Testis (tissue), 2 donors: ENCODE data around the gene PLB1.

Experiments
- POLR2A ChIP-seq: fragments of 450-650 bp; IDR thresholded peaks from one replicate; pipeline ENCODE4 v1.6.1; 2017; ENCODE audit warnings: antibody characterized with exemption, mild to moderate bottlenecking, moderate library complexity
- TF ChIP-seq, protein P1 (sequence below), 3 experiments: fragments of 450-650 bp in 2 of 3; fragments of 200-600 bp in 1 of 3; sonication (generic) in 1 of 3; IDR thresholded peaks; one replicate each; pipeline ENCODE4 v1.5.1; 2016 to 2019; ENCODE audit warnings: antibody characterized with exemption in 3 of 3, mild to moderate bottlenecking in 2 of 3, moderate library complexity in 1 of 3

- TF ChIP-seq, protein P1, sequence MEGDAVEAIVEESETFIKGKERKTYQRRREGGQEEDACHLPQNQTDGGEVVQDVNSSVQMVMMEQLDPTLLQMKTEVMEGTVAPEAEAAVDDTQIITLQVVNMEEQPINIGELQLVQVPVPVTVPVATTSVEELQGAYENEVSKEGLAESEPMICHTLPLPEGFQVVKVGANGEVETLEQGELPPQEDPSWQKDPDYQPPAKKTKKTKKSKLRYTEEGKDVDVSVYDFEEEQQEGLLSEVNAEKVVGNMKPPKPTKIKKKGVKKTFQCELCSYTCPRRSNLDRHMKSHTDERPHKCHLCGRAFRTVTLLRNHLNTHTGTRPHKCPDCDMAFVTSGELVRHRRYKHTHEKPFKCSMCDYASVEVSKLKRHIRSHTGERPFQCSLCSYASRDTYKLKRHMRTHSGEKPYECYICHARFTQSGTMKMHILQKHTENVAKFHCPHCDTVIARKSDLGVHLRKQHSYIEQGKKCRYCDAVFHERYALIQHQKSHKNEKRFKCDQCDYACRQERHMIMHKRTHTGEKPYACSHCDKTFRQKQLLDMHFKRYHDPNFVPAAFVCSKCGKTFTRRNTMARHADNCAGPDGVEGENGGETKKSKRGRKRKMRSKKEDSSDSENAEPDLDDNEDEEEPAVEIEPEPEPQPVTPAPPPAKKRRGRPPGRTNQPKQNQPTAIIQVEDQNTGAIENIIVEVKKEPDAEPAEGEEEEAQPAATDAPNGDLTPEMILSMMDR (IDR thresholded peaks at IDR 0.05) = no peak
- TF ChIP-seq POLR2A = no peak
Measured at GRCh38 chr2:28528206-28528605, 32.3 kb downstream of the PLB1 start.
